Cardiac muscle cell (in vitro differentiated cells and primary cell): Measurements from ENCODE around the gene APP. TPM values are rescaled to one million over a fixed set of nuclear protein-coding genes. Genes with fewer than 3 reads are reported as not detected.

ENCODE experiments used
- DNase-seq, 2 donors: peaks; one replicate each; pipeline versions ENCODE4 v3.0.0 to v3.0.0-alpha.2; 2010 to 2017; ENCODE audit warnings: low read depth in 1 of 2, low spot score in 1 of 2
- H3K27ac ChIP-seq: fragments of 200-600 bp; sonication (generic); 2 replicates; pipeline ENCODE4 v1.5.1; 2016
- H3K27me3 ChIP-seq: fragments of 200-600 bp; sonication (generic); 2 replicates; pipeline ENCODE4 v1.6.0; 2016; ENCODE audit warnings: control low read depth
- H3K36me3 ChIP-seq: fragments of 200-600 bp; sonication (generic); 2 replicates; pipeline ENCODE4 v1.5.1; 2016; ENCODE audit warnings: control low read depth
- H3K4me1 ChIP-seq: fragments of 200-600 bp; sonication (generic); 2 replicates; pipeline ENCODE4 v1.8.1; 2017; ENCODE audit warnings: low read depth, mild to moderate bottlenecking, mixed run types
- H3K4me3 ChIP-seq: fragments of 200-600 bp; sonication (generic); 2 replicates; pipeline ENCODE4 v1.5.1; 2016; ENCODE audit warnings: mild to moderate bottlenecking
- H3K9me3 ChIP-seq: fragments of 200-600 bp; sonication (generic); 2 replicates; pipeline ENCODE4 v1.5.1; 2017; ENCODE audit warnings: low read depth, mild to moderate bottlenecking, control low read depth
- CTCF ChIP-seq: IDR thresholded peaks from 2 replicates; pipeline ENCODE4 v1.5.1; 2012; ENCODE audit warnings: low read depth, mild to moderate bottlenecking, low read length
- polyA plus RNA-seq: library from polyadenylated mRNA; unstranded; fragments of >200 nt; fragmentation: Nextera tagmentation; extraction: Ambion mirVana; gene quantifications from 2 replicates; pipeline ENCODE4 v1.2.1, GENCODE V29; 2016
- total RNA-seq: library from RNA; depleted of rRNA; stranded (reverse); fragments of >200 nt; gene quantifications from 2 replicates; pipeline ENCODE4 v1.2.3, GENCODE V29; 2016

APP gene
- total and polyA plus RNA-seq, 2 experiments from 2014 or later: 31.8 to 359 TPM

- DNase-seq: peak in 1 of 2 donors; percentile 55
- no peaks in the 10 kb centered on the region for H3K9me3 ChIP-seq
- H3K27ac ChIP-seq: peak overlapping the region; percentile 81
- no peaks in the 10 kb centered on the region for H3K27me3 ChIP-seq
- no peaks in the 10 kb centered on the region for H3K36me3 ChIP-seq
- peaks cover 28% of the 10 kb centered on the region for H3K4me1 ChIP-seq
- no peak for TF ChIP-seq CTCF
- no peak overlapping the region for H3K4me3 ChIP-seq
These were observed 21.7 kb downstream of the APP start for GRCh38 chr21:26148840-26149354.

GRCh38 chr21:26148071-26148839 lies 22.3 kb downstream of the APP start:
- no peaks in the 10 kb centered on the region for H3K27me3 ChIP-seq
- H3K4me1 ChIP-seq: peaks cover 28% of the 10 kb centered on the region
- no peak for TF ChIP-seq CTCF
- peak; percentile 28 to 74 for DNase-seq
- H3K36me3 ChIP-seq: no peaks in the 10 kb centered on the region
- H3K4me3 ChIP-seq: no peak overlapping the region
- no peaks in the 10 kb centered on the region for H3K9me3 ChIP-seq
- peak overlapping the region; percentile 81 for H3K27ac ChIP-seq

GRCh38 chr21:26147535-26147934 lies 23.0 kb downstream of the APP start:
- DNase-seq: no peak
- H3K9me3 ChIP-seq: no peaks in the 10 kb centered on the region
- peak overlapping the region; percentile 81 for H3K27ac ChIP-seq
- no peaks in the 10 kb centered on the region for H3K27me3 ChIP-seq
- H3K4me3 ChIP-seq: no peak overlapping the region
- H3K36me3 ChIP-seq: no peaks in the 10 kb centered on the region
- peaks cover 28% of the 10 kb centered on the region for H3K4me1 ChIP-seq
- no peak for TF ChIP-seq CTCF

- no peaks in the 10 kb centered on the region for H3K36me3 ChIP-seq
- H3K27me3 ChIP-seq: no peaks in the 10 kb centered on the region
- no peak overlapping the region for H3K4me3 ChIP-seq
- H3K9me3 ChIP-seq: no peaks in the 10 kb centered on the region
- no peak for TF ChIP-seq CTCF
- H3K4me1 ChIP-seq: peaks cover 28% of the 10 kb centered on the region
- H3K27ac ChIP-seq: no peak overlapping the region
- no peak for DNase-seq
These were observed 23.9 kb downstream of the APP start for GRCh38 chr21:26146681-26147080.

GRCh38 chr21:26144031-26144430 lies 26.5 kb downstream of the APP start:
- H3K9me3 ChIP-seq: no peaks in the 10 kb centered on the region
- DNase-seq: no peak
- H3K27ac ChIP-seq: no peak overlapping the region
- H3K4me1 ChIP-seq: peaks cover 16% of the 10 kb centered on the region
- no peak for TF ChIP-seq CTCF
- H3K36me3 ChIP-seq: no peaks in the 10 kb centered on the region
- no peak overlapping the region for H3K4me3 ChIP-seq
- H3K27me3 ChIP-seq: no peaks in the 10 kb centered on the region
